ENCODE data around the gene PAPSS1.
"Not testable (repeated sequence)": the region's sequence is repeated elsewhere in the genome, so short reads cannot be mapped to it uniquely, and the experiment has no call there.

PAPSS1 gene

DNA sequence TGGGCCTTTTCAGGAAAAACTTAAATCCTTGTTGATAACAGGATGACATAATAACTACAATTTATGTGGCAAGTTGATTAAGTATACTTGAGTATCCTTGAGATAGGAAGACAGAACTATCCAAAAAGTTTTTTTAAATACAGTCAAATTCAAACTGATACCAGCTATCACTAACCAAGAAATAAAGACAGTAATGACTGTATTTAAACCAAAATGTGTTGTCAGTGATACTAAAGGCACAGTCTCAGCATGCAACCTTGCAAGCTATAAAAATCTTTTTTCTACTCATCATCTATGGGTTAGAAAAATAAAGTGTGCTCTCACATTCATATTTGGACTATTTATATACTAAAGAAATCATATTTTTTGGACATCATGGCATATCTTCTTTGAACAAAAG, 64.7 kb downstream of the PAPSS1 start:
- no peak for DNase-seq (ENCODE audit: low read depth, low spot score)
- Histone ChIP-seq H3K36me3 (ENCODE audit: insufficient read depth, insufficient read length, low read length) (peaks cover 32% of the 10 kb centered on the region), H3K9ac (ENCODE audit: insufficient read length, low read depth) (no peak overlapping the region), H3K9me3 (ENCODE audit: insufficient read depth, low read length) (no peaks in the 10 kb centered on the region), H3K4me1 (ENCODE audit: insufficient read depth, insufficient read length) (no peaks in the 10 kb centered on the region), H3K4me3 (ENCODE audit: insufficient read length, low read depth) (no peak overlapping the region), H3K27me3 (ENCODE audit: insufficient read depth, insufficient read length) (no peaks in the 10 kb centered on the region)
- TF ChIP-seq SUZ12 (IDR thresholded peaks at IDR 0.05; ENCODE audit: extremely low read depth, insufficient read depth, insufficient read length), result no peak
- no peak for TF ChIP-seq YY1 (IDR thresholded peaks at IDR 0.05; ENCODE audit: insufficient read depth, insufficient read length)
- no peak for TF ChIP-seq ZNF274 (IDR thresholded peaks at IDR 0.05; ENCODE audit: low read depth, low read length)

DNA sequence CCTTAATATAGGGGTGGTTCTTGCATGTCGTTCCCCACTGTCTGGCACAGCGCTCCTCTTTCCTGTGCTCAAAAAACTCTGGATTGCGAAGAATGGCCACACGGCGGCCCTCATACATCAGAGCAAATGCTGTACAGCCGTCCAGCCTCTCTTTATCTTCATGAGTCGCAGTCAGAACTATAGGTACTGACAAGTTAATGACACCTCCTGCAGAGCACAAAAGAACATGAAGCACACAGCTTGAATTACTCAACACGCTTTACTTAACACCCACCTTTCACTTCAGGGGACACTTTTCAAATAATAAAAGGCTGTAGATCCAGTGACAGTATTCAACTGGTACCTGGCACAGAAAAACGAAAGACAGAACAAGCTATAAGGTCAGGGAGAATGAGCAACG, 65.3 kb downstream of the PAPSS1 start:
- Histone ChIP-seq H3K9me3 (ENCODE audit: insufficient read depth, low read length) (no peaks in the 10 kb centered on the region), H3K9ac (ENCODE audit: insufficient read length, low read depth) (no peak overlapping the region), H3K4me1 (ENCODE audit: insufficient read depth, insufficient read length) (no peaks in the 10 kb centered on the region), H3K27me3 (ENCODE audit: insufficient read depth, insufficient read length) (no peaks in the 10 kb centered on the region), H3K36me3 (ENCODE audit: insufficient read depth, insufficient read length, low read length) (peaks cover 32% of the 10 kb centered on the region), H3K4me3 (ENCODE audit: insufficient read length, low read depth) (no peak overlapping the region)
- no peak for DNase-seq (ENCODE audit: low read depth, low spot score)
- TF ChIP-seq SUZ12 (IDR thresholded peaks at IDR 0.05; ENCODE audit: extremely low read depth, insufficient read depth, insufficient read length) (no peak), ZNF274 (IDR thresholded peaks at IDR 0.05; ENCODE audit: low read depth, low read length) (no peak), YY1 (IDR thresholded peaks at IDR 0.05; ENCODE audit: insufficient read depth, insufficient read length) (no peak)

DNA sequence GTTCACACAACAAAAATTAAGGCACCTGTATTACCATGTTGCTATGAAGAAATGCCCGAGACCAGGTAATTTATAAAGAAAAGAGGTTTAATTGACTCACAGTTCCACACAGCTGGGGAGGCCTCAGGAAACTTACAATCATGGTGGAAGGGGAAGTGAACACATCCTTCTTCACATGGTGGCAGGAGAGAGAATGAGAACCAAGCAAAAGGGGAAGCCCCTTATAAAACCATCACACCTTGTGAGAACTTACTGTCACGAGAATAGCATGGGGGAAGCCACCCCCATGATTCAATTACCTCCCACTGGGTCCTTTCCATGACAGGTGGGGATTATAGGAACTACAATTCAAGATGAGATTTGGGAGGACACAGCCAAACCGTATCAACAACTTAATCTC, 68.6 kb downstream of the PAPSS1 start:
- not testable (repeated sequence) for H3K27me3 ChIP-seq (ENCODE audit: insufficient read depth, insufficient read length); H3K4me1 ChIP-seq (ENCODE audit: insufficient read depth, insufficient read length); DNase-seq (ENCODE audit: low read depth, low spot score); H3K4me3 ChIP-seq (ENCODE audit: insufficient read length, low read depth); H3K9me3 ChIP-seq (ENCODE audit: insufficient read depth, low read length); H3K9ac ChIP-seq (ENCODE audit: insufficient read length, low read depth)
- H3K36me3 ChIP-seq (ENCODE audit: insufficient read depth, insufficient read length, low read length), result peaks cover 37% of the 10 kb centered on the region

DNA sequence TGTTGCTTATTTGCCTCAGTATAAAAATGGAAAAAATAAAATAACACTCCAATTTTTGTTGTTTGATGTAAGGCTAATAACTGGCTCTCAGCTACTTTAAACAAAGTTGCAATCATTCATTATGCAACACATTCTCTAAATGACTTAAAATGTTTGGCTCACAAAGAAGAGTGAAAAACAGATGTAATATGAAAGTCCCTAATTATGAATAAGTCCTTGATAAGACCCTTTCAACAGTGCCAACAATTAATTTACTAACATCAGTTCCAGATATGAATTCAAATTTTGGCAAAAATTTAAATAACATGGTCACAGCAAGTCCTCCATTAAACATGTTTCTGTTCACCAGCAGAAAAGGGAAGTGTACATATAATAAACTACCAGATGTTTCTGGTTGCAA, 69.8 kb downstream of the PAPSS1 start:
- Histone ChIP-seq H3K36me3 (ENCODE audit: insufficient read depth, insufficient read length, low read length) (peaks cover 36% of the 10 kb centered on the region), H3K27me3 (ENCODE audit: insufficient read depth, insufficient read length) (no peaks in the 10 kb centered on the region), H3K9me3 (ENCODE audit: insufficient read depth, low read length) (no peaks in the 10 kb centered on the region), H3K4me3 (ENCODE audit: insufficient read length, low read depth) (no peak overlapping the region), H3K9ac (ENCODE audit: insufficient read length, low read depth) (no peak overlapping the region), H3K4me1 (ENCODE audit: insufficient read depth, insufficient read length) (no peaks in the 10 kb centered on the region)
- DNase-seq (ENCODE audit: low read depth, low spot score), result no peak
- no peak for TF ChIP-seq ZNF274 (IDR thresholded peaks at IDR 0.05; ENCODE audit: low read depth, low read length)

DNA sequence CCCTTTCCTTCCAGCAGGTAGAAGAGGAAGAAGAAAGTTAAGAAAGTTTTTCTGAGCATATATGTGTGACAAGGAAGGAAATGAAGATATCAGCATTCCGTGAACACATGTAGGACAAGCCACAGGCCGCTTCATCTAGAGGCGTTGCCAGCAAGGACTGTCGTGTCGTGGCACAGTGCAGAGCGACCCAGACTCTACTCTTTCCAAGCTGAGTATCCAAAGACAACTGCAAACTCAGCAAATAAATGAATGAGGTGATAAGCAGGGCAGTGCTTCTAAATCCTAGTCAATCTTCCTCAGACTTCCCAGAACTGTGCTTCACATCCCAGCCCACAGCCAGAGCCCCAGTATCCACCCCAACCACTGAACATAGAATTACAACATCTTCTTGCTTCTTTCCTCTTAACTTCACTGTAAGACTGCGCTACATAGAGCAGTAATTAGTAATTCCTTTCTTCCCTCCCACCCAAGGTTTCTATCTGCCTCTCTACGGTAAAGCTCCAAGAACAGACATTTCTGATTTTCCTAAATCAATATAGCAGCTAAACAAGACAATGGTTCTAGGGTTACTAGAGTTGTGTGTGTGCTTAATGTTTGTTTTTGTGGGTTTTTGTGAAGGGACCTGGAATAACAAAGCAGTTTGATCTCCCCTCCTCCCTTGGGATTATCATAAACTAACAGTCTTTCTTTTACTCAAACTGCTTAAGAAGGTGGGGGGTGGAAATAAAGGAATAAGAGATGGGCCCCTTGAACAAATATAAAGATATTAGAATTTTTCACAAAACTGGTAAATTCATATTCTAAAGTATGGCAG, 71.6 kb downstream of the PAPSS1 start:
- Histone ChIP-seq H3K9ac (ENCODE audit: insufficient read length, low read depth) (no peak overlapping the region), H3K36me3 (ENCODE audit: insufficient read depth, insufficient read length, low read length) (peaks cover 40% of the 10 kb centered on the region)
- no peak for TF ChIP-seq YY1 (IDR thresholded peaks at IDR 0.05; ENCODE audit: insufficient read depth, insufficient read length)
- TF ChIP-seq SUZ12 (IDR thresholded peaks at IDR 0.05; ENCODE audit: extremely low read depth, insufficient read depth, insufficient read length), result no peak
- no peak for TF ChIP-seq ZNF274 (IDR thresholded peaks at IDR 0.05; ENCODE audit: low read depth, low read length)

DNA sequence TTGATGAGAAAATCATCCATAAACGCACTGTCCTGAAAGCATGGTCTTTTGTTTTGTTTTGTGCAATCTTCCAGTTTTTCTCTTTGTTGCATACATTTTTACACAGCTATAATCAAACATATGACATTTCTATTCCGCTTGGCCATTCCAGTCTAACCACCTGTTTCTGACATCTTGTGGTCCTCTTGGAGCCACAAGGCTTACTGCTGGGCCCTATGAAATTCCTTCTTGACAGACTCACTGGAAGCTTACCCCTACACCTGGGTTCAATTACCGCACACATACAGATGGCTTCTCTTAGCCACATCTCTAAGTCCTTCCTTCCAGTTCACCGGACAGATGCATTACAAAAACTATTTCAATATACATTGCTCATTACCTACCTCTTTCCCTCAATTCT, 72.4 kb downstream of the PAPSS1 start:
- Histone ChIP-seq H3K4me3 (ENCODE audit: insufficient read length, low read depth) (no peak overlapping the region), H3K9ac (ENCODE audit: insufficient read length, low read depth) (no peak overlapping the region), H3K36me3 (ENCODE audit: insufficient read depth, insufficient read length, low read length) (peaks cover 41% of the 10 kb centered on the region), H3K27me3 (ENCODE audit: insufficient read depth, insufficient read length) (no peaks in the 10 kb centered on the region), H3K9me3 (ENCODE audit: insufficient read depth, low read length) (no peaks in the 10 kb centered on the region), H3K4me1 (ENCODE audit: insufficient read depth, insufficient read length) (no peaks in the 10 kb centered on the region)
- DNase-seq (ENCODE audit: low read depth, low spot score), result no peak
- TF ChIP-seq YY1 (IDR thresholded peaks at IDR 0.05; ENCODE audit: insufficient read depth, insufficient read length) (no peak), ZNF274 (IDR thresholded peaks at IDR 0.05; ENCODE audit: low read depth, low read length) (no peak), SUZ12 (IDR thresholded peaks at IDR 0.05; ENCODE audit: extremely low read depth, insufficient read depth, insufficient read length) (no peak)

More for the DNA sequence above, 71.6 kb downstream of the PAPSS1 start:
- no peak for DNase-seq (ENCODE audit: low read depth, low spot score)
- H3K9me3 ChIP-seq (ENCODE audit: insufficient read depth, low read length), result no peaks in the 10 kb centered on the region
- H3K4me1 ChIP-seq (ENCODE audit: insufficient read depth, insufficient read length), result no peaks in the 10 kb centered on the region
- H3K27me3 ChIP-seq (ENCODE audit: insufficient read depth, insufficient read length), result no peaks in the 10 kb centered on the region
- H3K4me3 ChIP-seq (ENCODE audit: insufficient read length, low read depth), result no peak overlapping the region

DNA sequence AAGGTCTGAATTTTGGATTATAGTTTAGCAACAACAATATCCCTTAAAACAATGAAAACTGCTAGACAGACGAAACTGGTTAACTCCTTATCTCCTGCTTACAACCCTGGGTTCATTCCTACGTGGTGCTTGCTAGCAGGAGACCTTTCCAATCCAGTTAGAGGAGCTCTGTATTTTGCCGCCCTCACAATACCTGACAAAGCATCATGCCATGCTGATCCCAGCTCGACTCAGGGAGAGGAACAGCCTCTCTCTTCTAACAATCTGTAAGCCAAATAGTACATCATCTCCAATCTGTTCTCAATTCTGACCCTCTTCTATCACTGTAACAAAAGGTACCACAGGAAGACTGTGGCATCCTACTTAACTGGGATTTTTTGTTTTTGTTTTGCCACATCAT, 74.4 kb downstream of the PAPSS1 start:
- TF ChIP-seq ZNF274 (IDR thresholded peaks at IDR 0.05; ENCODE audit: low read depth, low read length), result no peak
- TF ChIP-seq YY1 (IDR thresholded peaks at IDR 0.05; ENCODE audit: insufficient read depth, insufficient read length), result no peak
- TF ChIP-seq SUZ12 (IDR thresholded peaks at IDR 0.05; ENCODE audit: extremely low read depth, insufficient read depth, insufficient read length), result no peak
- no peak overlapping the region for H3K9ac ChIP-seq (ENCODE audit: insufficient read length, low read depth)
- no peak for DNase-seq (ENCODE audit: low read depth, low spot score)
- no peaks in the 10 kb centered on the region for H3K9me3 ChIP-seq (ENCODE audit: insufficient read depth, low read length)
- no peaks in the 10 kb centered on the region for H3K4me1 ChIP-seq (ENCODE audit: insufficient read depth, insufficient read length)
- H3K4me3 ChIP-seq (ENCODE audit: insufficient read length, low read depth), result no peak overlapping the region
- peaks cover 30% of the 10 kb centered on the region for H3K36me3 ChIP-seq (ENCODE audit: insufficient read depth, insufficient read length, low read length)
- no peaks in the 10 kb centered on the region for H3K27me3 ChIP-seq (ENCODE audit: insufficient read depth, insufficient read length)
